K562 (cell line): ENCODE data around the gene LAPTM5. TPM values are rescaled to one million over a fixed set of nuclear protein-coding genes. Genes with fewer than 3 reads are reported as not detected.

Experiments used
- CBFB ChIP-seq: sonication (generic); formaldehyde crosslinking; IDR thresholded peaks from 2 replicates; pipeline ENCODE4 v1.4.0; 2020; ENCODE audit warnings: mild to moderate bottlenecking, missing genetic modification reagents
- MLLT1 ChIP-seq, 2 experiments: fragments of 450-650 bp; IDR thresholded peaks; 2 replicates each; pipeline ENCODE4 v1.6.1; 2016
- PCBP1 ChIP-seq: fragments of 200-400 bp; formaldehyde crosslinking; IDR thresholded peaks from 2 replicates; pipeline ENCODE4 v1.6.1; 2018; ENCODE audit warnings: mild to moderate bottlenecking, low read depth, low read length; ENCODE audit not compliant: poor library complexity, severe bottlenecking
- REST ChIP-seq, 2 experiments: fragments of 450-650 bp; formaldehyde crosslinking in 1 of 2; IDR thresholded peaks; 2 replicates each; pipeline versions ENCODE4 v1.4.0 to v1.6.1; 2014 to 2020; ENCODE audit warnings: mild to moderate bottlenecking in 2 of 2, borderline replicate concordance in 1 of 2, low read depth in 1 of 2
- ZNF318 ChIP-seq, 2 experiments: fragments of 450-650 bp; IDR thresholded peaks; 2 replicates each; pipeline ENCODE4 v1.6.1; 2016; ENCODE audit warnings: mild to moderate bottlenecking in 2 of 2, borderline replicate concordance in 1 of 2, low read depth in 1 of 2, moderate library complexity in 1 of 2
- polyA plus RNA-seq, 8 experiments: library from polyadenylated mRNA; depleted of rRNA in 4 of 8; stranded (reverse) in 5 of 8; unstranded in 3 of 8; fragments of >200 nt; fragmentation: Nextera tagmentation in 2 of 8; fragmentation: Illumina TruSeq in 1 of 8; extraction: Ambion mirVana in 2 of 8; extraction: Trizol in 1 of 8; gene quantifications; 2 replicates each; pipeline versions ENCODE4 v1.2.1 to v1.2.3, GENCODE V29; 2011 to 2014; ENCODE audit warnings: inconsistent platforms in 1 of 8, missing spikeins in 1 of 8
- total RNA-seq, 7 experiments: library from RNA; depleted of rRNA in 6 of 7; stranded (reverse); fragments of >200 nt in 6 of 7; fragmentation: Illumina TruSeq in 2 of 7; extraction: Trizol in 2 of 7; gene quantifications; 2 replicates each; pipeline versions ENCODE4 v1.2.1 to v1.2.3, GENCODE V29; 2011 to 2021; ENCODE audit warnings: low replicate concordance in 1 of 7

LAPTM5 gene
- total and polyA plus RNA-seq, 9 of the 15 experiments (the other 6 are each of a cell fraction or from before 2014, with no cell fraction given): 2.4 to 47.3 (median 20.3) TPM

GRCh38 chr1:30779294-30780071 lies 21.9 kb upstream of the LAPTM5 start (continued):
- no peak for TF ChIP-seq PCBP1
- peak; percentile 96 for TF ChIP-seq REST (IDR thresholded peaks at IDR 0.05; ENCODE audit: borderline replicate concordance)
- TF ChIP-seq REST (CRISPR knock-in tag; IDR thresholded peaks at IDR 0.05; ENCODE audit: low read depth): peak; percentile 66; the same call in 1 of the 2 replicates
- TF ChIP-seq CBFB: 0 out of 2 replicates have a peak, but pooled peaks have one; percentile 17
- 0 out of 4 replicates have a peak, but pooled peaks have one; percentile 18 to 20 for TF ChIP-seq MLLT1 (IDR thresholded peaks at IDR 0.05)
- TF ChIP-seq ZNF318 (IDR thresholded peaks at IDR 0.05; ENCODE audit: borderline replicate concordance in 1 of 2, low read depth in 1 of 2): no peak
